Panc1 (cell line): ENCODE measurements around the gene CDC42EP3. TPM values are rescaled to one million over a fixed set of nuclear protein-coding genes. Genes with fewer than 3 reads are reported as not detected.

Experiments
- ATAC-seq: fragments of 200-7000 bp; cut with Tn5 transposase; 2 replicates; pipeline ENCODE4 v1.9.1; 2020; ENCODE audit warnings: mild to moderate bottlenecking, moderate library complexity
- BruUV-seq: library from RNA; stranded (reverse); fragments of 400-500 nt; replicated peaks from 2 replicates; lab custom pipeline; 2021; lab: Mats Ljungman, UMichigan
- CTCF ChIA-PET: fragments of 300-600 bp; sonication (Branson Sonifier 250); formaldehyde crosslinking; loops from one replicate; lab custom pipeline; 2022; ENCODE audit warnings: antibody characterized with exemption; lab: Charles Lee
- POLR2A ChIA-PET: fragments of 300-600 bp; sonication (Branson Sonifier 250); formaldehyde crosslinking; loops from one replicate; lab custom pipeline; 2022; ENCODE audit warnings: antibody characterized with exemption; lab: Charles Lee
- DNase-seq: peaks from one replicate; pipeline ENCODE4 v3.0.0-alpha.2; 2010; ENCODE audit warnings: low read depth, low spot score
- H3K27ac ChIP-seq: 2 replicates; pipeline ENCODE4 v1.5.1; 2011; ENCODE audit warnings: mild to moderate bottlenecking, low read length, inconsistent platforms
- H3K27me3 ChIP-seq: fragments of 200-500 bp; sonication (Bioruptor generic); 2 replicates; pipeline ENCODE4 v1.6.0; 2014; ENCODE audit warnings: low read length, inconsistent platforms; ENCODE audit not compliant: control insufficient read depth, insufficient read depth
- H3K36me3 ChIP-seq: fragments of 200-500 bp; sonication (Bioruptor generic); 2 replicates; pipeline ENCODE4 v1.5.1; 2014; ENCODE audit warnings: inconsistent platforms, mild to moderate bottlenecking, low read length, moderate library complexity; ENCODE audit not compliant: control insufficient read depth, insufficient read depth
- H3K4me1 ChIP-seq: 2 replicates; pipeline ENCODE4 v1.5.1; 2011; ENCODE audit warnings: inconsistent platforms, mild to moderate bottlenecking, low read length, moderate library complexity; ENCODE audit not compliant: control insufficient read depth, insufficient read depth
- H3K4me3 ChIP-seq, 2 experiments: 2 replicates each; pipeline ENCODE4 v1.5.1; 2011 to 2012; ENCODE audit warnings: low read depth in 2 of 2, low read length in 2 of 2, mild to moderate bottlenecking in 2 of 2, inconsistent platforms in 1 of 2, moderate library complexity in 1 of 2
- H3K9me3 ChIP-seq: fragments of 200-500 bp; sonication (Bioruptor generic); 2 replicates; pipeline ENCODE4 v1.5.1; 2014; ENCODE audit warnings: low read depth, mild to moderate bottlenecking, inconsistent platforms, low read length, moderate library complexity; ENCODE audit not compliant: control insufficient read depth, insufficient read depth
- POLR2AphosphoS5 ChIP-seq: IDR thresholded peaks from 2 replicates; pipeline ENCODE4 v1.6.1; 2012; ENCODE audit warnings: mild to moderate bottlenecking, low read depth, low read length, moderate library complexity
- SIN3A ChIP-seq: IDR thresholded peaks from 2 replicates; pipeline ENCODE4 v1.6.1; 2012; ENCODE audit warnings: low read depth, mild to moderate bottlenecking, low read length, moderate library complexity, borderline replicate concordance; ENCODE audit not compliant: insufficient read depth
- TCF7L2 ChIP-seq: IDR thresholded peaks from 2 replicates; pipeline ENCODE4 v1.6.1; 2011; ENCODE audit warnings: mild to moderate bottlenecking, low read depth, low read length, inconsistent platforms
- in situ Hi-C: cut with HindIII; loops from 2 replicates; pipeline ENCODE4 v1.10.0; 2016; ENCODE audit warnings: low sequenced_read_pairs, low pct_unique_long_range_greater_than_20kb
- intact Hi-C: fragments of 100-400 bp; cut with micrococcal nuclease; formaldehyde crosslinking; loops from one replicate; pipeline ENCODE4 v1.10.0; 2022; ENCODE audit not compliant: unreplicated experiment
- total RNA-seq: library from RNA; stranded (reverse); gene quantifications from one replicate; pipeline ENCODE4 v1.2.1, GENCODE V29; 2021; ENCODE audit not compliant: unreplicated experiment
- TF ChIP-seq, protein P1 (sequence below), 2 experiments: IDR thresholded peaks; 2 replicates each; pipeline ENCODE4 v1.6.1; 2011 to 2012; ENCODE audit warnings: low read depth in 2 of 2, control low read depth in 1 of 2, low read length in 1 of 2, mild to moderate bottlenecking in 1 of 2, moderate library complexity in 1 of 2; ENCODE audit not compliant: insufficient read depth in 1 of 2
- TF ChIP-seq, protein P2 (sequence below): fragments of 450-650 bp; IDR thresholded peaks from 2 replicates; pipeline ENCODE4 v1.5.1; 2017; ENCODE audit warnings: mild to moderate bottlenecking

Gene CDC42EP3
- total RNA-seq, 1 experiment from 2014 or later: 6.1 TPM

DNA sequence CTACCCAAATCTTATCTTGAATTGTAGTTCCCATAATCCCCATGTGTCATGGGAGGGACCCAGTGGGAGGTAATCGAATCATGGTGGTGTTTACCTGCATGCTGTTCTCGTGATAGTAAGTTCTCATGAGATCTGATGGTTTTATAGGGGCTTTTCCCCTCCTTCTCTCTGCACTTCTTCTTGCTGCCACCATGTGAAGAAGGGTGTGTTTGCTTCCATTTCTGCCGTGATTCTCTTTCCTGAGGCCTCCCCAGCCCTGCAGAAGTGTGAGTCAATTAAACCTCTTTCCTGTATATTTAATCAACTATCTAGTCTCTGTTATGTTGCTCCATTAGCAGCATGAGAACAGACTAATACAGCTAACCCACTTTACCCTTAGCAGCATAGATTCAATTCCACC lies 37.6 kb downstream of the CDC42EP3 start:
- in situ Hi-C loops: no loop called here
- TF ChIP-seq SIN3A: no peak
- TF ChIP-seq, protein P1, sequence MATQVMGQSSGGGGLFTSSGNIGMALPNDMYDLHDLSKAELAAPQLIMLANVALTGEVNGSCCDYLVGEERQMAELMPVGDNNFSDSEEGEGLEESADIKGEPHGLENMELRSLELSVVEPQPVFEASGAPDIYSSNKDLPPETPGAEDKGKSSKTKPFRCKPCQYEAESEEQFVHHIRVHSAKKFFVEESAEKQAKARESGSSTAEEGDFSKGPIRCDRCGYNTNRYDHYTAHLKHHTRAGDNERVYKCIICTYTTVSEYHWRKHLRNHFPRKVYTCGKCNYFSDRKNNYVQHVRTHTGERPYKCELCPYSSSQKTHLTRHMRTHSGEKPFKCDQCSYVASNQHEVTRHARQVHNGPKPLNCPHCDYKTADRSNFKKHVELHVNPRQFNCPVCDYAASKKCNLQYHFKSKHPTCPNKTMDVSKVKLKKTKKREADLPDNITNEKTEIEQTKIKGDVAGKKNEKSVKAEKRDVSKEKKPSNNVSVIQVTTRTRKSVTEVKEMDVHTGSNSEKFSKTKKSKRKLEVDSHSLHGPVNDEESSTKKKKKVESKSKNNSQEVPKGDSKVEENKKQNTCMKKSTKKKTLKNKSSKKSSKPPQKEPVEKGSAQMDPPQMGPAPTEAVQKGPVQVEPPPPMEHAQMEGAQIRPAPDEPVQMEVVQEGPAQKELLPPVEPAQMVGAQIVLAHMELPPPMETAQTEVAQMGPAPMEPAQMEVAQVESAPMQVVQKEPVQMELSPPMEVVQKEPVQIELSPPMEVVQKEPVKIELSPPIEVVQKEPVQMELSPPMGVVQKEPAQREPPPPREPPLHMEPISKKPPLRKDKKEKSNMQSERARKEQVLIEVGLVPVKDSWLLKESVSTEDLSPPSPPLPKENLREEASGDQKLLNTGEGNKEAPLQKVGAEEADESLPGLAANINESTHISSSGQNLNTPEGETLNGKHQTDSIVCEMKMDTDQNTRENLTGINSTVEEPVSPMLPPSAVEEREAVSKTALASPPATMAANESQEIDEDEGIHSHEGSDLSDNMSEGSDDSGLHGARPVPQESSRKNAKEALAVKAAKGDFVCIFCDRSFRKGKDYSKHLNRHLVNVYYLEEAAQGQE (IDR thresholded peaks at IDR 0.05; ENCODE audit: insufficient read depth in 1 of 2, low read depth in 2 of 2, low read length in 1 of 2): no peak
- TF ChIP-seq, protein P2, sequence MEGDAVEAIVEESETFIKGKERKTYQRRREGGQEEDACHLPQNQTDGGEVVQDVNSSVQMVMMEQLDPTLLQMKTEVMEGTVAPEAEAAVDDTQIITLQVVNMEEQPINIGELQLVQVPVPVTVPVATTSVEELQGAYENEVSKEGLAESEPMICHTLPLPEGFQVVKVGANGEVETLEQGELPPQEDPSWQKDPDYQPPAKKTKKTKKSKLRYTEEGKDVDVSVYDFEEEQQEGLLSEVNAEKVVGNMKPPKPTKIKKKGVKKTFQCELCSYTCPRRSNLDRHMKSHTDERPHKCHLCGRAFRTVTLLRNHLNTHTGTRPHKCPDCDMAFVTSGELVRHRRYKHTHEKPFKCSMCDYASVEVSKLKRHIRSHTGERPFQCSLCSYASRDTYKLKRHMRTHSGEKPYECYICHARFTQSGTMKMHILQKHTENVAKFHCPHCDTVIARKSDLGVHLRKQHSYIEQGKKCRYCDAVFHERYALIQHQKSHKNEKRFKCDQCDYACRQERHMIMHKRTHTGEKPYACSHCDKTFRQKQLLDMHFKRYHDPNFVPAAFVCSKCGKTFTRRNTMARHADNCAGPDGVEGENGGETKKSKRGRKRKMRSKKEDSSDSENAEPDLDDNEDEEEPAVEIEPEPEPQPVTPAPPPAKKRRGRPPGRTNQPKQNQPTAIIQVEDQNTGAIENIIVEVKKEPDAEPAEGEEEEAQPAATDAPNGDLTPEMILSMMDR: no peak
- no peak for TF ChIP-seq POLR2AphosphoS5
- TF ChIP-seq TCF7L2: no peak
- Histone ChIP-seq H3K36me3 (no peaks in the 10 kb centered on the region), H3K9me3 (no peaks in the 10 kb centered on the region), H3K27ac (no peak overlapping the region), H3K4me1 (no peaks in the 10 kb centered on the region), H3K4me3 (no peak overlapping the region), H3K27me3 (no peaks in the 10 kb centered on the region; the same call in 1 of the 2 replicates)
- DNase-seq (no peak), ATAC-seq (no peak)
- intact Hi-C loops: no loop called here
- POLR2A ChIA-PET: no interaction called here
- BruUV-seq: no TSS peak
- CTCF ChIA-PET: no interaction called here

DNA sequence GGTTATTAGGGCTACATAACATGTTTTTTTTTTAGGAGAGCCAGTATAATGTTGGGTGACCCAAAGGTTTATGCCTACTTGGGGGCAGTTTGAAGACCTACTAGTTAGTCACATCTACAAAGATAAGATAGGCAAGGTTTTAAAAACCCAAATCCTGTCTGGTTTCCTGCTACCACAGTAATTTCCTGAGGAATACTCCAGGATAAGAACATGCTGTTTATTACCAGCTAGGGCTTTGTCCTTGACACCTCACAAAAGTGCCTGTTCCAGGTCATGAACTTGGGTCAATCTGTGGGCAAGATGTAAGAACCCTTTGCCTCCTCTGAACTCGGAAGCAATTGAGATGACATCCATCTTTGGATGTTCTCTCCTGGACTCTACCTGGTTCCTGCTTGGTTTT lies 38.2 kb downstream of the CDC42EP3 start:
- intact Hi-C loops: no loop called here
- no TSS peak for BruUV-seq
- CTCF ChIA-PET: no interaction called here
- in situ Hi-C loops: no loop called here
- DNase-seq (no peak), ATAC-seq (no peak)
- H3K4me3 ChIP-seq: no peak overlapping the region
- no peaks in the 10 kb centered on the region; the same call in 1 of the 2 replicates for H3K27me3 ChIP-seq
- H3K4me1 ChIP-seq: no peaks in the 10 kb centered on the region
- no peaks in the 10 kb centered on the region for H3K36me3 ChIP-seq
- POLR2A ChIA-PET: no interaction called here
- TF ChIP-seq POLR2AphosphoS5 (no peak), SIN3A (no peak), TCF7L2 (no peak)
- TF ChIP-seq, protein P2: no peak
- TF ChIP-seq, protein P1 (IDR thresholded peaks at IDR 0.05; ENCODE audit: insufficient read depth in 1 of 2, low read depth in 2 of 2, low read length in 1 of 2): no peak
- H3K9me3 ChIP-seq: no peaks in the 10 kb centered on the region
- H3K27ac ChIP-seq: no peak overlapping the region
